Measurements from ENCODE around the gene LRRC8E. TPM values are rescaled to one million over a fixed set of nuclear protein-coding genes. Genes with fewer than 3 reads are reported as not detected.

The LRRC8E gene
- total RNA-seq, 3 donors from 2014 or later, result 1.4 to 15.1 (median 6.6) TPM

DNA sequence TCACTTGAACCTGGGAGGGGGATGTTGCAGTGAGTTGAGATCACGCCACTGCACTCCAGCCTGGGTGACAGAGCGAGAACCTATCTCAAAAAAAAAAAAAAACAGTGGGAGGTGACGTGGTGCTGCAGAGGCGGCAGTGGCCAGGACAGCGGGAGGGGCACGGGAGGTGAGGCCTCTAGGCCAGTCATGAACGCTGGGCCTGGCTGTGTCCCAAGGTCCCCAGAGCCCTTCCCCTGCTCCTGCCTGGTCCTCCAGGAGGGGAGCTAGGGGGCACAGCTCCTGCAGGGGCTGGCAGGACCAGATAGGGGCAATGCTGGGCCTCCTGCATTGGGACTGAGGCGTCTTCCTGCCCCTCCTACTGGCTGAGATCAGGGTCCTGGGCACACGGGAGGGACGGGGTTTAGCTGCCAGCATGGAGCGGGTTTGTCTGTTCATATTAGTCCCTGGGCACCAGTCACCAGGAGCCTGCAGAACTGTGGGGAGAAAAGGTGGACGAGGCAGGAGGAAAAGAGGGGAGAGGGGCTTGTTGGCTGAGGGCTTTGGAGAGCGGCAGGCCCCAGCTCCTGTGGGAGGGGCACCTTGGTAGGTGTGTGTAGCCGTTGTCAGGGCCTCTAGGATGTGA lies 19.9 kb downstream of the LRRC8E start:
- Histone ChIP-seq H3K27me3 (no peaks in the 10 kb centered on the region), H3K4me3 (no peak overlapping the region), H3K9me3 (no peaks in the 10 kb centered on the region), H3K4me1 (peaks cover 11 to 14% of the 10 kb centered on the region in 2 donors), H3K36me3 (peaks cover 27% of the 10 kb centered on the region), H3K27ac (no peak overlapping the region)
- intact Hi-C loops (cut with DNase I; ENCODE audit: low total_unique reads), result no loop called here
- no peak for TF ChIP-seq POLR2A (IDR thresholded peaks at IDR 0.05)
- TF ChIP-seq, protein P1, sequence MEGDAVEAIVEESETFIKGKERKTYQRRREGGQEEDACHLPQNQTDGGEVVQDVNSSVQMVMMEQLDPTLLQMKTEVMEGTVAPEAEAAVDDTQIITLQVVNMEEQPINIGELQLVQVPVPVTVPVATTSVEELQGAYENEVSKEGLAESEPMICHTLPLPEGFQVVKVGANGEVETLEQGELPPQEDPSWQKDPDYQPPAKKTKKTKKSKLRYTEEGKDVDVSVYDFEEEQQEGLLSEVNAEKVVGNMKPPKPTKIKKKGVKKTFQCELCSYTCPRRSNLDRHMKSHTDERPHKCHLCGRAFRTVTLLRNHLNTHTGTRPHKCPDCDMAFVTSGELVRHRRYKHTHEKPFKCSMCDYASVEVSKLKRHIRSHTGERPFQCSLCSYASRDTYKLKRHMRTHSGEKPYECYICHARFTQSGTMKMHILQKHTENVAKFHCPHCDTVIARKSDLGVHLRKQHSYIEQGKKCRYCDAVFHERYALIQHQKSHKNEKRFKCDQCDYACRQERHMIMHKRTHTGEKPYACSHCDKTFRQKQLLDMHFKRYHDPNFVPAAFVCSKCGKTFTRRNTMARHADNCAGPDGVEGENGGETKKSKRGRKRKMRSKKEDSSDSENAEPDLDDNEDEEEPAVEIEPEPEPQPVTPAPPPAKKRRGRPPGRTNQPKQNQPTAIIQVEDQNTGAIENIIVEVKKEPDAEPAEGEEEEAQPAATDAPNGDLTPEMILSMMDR (IDR thresholded peaks at IDR 0.05), result no peak
- TF ChIP-seq POLR2AphosphoS5 (IDR thresholded peaks at IDR 0.05), result no peak
- DNase-seq (ENCODE audit: low spot score in 2 of 2), result no peak

DNA sequence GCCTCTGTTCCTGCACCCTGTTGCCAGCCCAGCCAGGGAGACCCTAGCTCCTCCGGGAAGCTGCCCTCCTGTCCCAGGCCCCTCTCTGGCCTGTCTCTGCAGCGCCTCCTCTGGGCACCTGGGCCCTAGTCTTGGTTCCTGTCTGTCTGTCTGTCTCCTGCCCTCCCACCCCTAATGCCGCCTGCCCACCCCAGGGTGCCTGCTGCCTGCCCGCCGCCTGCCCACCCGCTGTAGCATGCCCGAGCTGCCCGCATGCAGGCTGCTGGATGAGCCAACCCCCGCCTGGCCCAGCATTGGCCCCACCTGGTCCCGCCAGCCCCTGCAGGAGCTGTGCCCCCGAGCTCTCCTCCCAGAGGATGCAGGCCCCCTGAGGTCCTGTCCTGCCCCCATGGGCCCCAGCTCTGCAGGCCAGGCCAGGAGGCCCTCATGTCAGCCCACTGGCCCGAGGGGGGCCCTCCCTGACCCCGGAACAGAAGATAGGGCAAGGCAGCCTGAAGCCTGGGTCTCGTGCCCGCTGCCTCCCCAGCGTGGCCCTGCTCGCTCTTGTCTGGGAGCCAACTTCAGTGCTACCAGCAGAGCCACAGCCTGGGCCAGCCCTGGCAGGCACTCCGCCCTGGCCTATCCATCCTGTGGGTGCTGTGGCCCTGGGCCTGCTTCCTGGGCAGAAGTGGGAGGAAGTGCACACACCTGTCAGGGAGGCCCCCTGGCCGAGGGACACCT lies 20.6 kb downstream of the LRRC8E start:
- intact Hi-C loops (cut with DNase I; ENCODE audit: low total_unique reads), result no loop called here
- TF ChIP-seq POLR2AphosphoS5 (IDR thresholded peaks at IDR 0.05) (no peak), POLR2A (IDR thresholded peaks at IDR 0.05) (no peak)
- TF ChIP-seq, protein P1 (IDR thresholded peaks at IDR 0.05), result no peak
- Histone ChIP-seq H3K4me1 (peaks cover 9 to 14% of the 10 kb centered on the region in 2 donors), H3K27me3 (no peaks in the 10 kb centered on the region), H3K4me3 (no peak overlapping the region), H3K36me3 (peaks cover 27% of the 10 kb centered on the region), H3K27ac (no peak overlapping the region), H3K9me3 (no peaks in the 10 kb centered on the region)
- no peak for DNase-seq (ENCODE audit: low spot score in 2 of 2)

DNA sequence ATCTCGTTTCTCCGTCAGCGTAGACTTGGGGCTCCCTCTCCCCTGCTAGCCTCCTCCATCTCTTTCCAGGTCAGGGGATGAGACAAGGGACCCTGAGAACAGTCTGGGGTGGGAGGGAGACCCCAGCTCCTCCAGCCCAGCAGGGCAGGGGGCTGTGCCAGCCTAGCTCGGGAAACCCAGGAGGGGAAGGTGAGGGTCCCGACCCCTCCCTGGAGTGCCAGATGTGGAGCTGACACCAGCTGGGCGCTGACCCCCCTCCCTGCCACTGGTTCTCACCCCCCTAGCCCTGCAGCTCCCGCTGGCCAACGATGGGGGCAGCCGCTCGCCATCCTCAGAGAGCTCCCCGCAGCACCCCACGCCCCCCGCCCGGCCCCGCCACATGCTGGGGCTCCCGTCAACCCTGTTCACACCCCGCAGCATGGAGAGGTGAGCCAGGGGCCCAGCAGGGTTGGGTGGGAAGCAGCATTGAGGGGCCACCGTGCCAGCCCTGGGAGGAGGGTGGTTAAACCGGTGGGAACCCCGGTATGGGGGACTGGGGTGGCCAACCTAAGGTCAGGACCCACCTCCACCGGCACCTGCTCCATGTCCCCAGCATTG lies 21.3 kb downstream of the LRRC8E start:
- H3K4me3 ChIP-seq, result no peak overlapping the region
- H3K27ac ChIP-seq, result no peak overlapping the region
- no peaks in the 10 kb centered on the region for H3K9me3 ChIP-seq
- H3K36me3 ChIP-seq, result peaks cover 27% of the 10 kb centered on the region
- no peak for DNase-seq (ENCODE audit: low spot score in 2 of 2)
- intact Hi-C loops (cut with DNase I; ENCODE audit: low total_unique reads), result no loop called here
- no peaks in the 10 kb centered on the region for H3K27me3 ChIP-seq
- TF ChIP-seq, protein P1 (IDR thresholded peaks at IDR 0.05), result no peak
- TF ChIP-seq POLR2AphosphoS5 (IDR thresholded peaks at IDR 0.05), result no peak
- no peak for TF ChIP-seq POLR2A (IDR thresholded peaks at IDR 0.05)
- peaks cover 8 to 13% of the 10 kb centered on the region in 2 donors for H3K4me1 ChIP-seq

DNA sequence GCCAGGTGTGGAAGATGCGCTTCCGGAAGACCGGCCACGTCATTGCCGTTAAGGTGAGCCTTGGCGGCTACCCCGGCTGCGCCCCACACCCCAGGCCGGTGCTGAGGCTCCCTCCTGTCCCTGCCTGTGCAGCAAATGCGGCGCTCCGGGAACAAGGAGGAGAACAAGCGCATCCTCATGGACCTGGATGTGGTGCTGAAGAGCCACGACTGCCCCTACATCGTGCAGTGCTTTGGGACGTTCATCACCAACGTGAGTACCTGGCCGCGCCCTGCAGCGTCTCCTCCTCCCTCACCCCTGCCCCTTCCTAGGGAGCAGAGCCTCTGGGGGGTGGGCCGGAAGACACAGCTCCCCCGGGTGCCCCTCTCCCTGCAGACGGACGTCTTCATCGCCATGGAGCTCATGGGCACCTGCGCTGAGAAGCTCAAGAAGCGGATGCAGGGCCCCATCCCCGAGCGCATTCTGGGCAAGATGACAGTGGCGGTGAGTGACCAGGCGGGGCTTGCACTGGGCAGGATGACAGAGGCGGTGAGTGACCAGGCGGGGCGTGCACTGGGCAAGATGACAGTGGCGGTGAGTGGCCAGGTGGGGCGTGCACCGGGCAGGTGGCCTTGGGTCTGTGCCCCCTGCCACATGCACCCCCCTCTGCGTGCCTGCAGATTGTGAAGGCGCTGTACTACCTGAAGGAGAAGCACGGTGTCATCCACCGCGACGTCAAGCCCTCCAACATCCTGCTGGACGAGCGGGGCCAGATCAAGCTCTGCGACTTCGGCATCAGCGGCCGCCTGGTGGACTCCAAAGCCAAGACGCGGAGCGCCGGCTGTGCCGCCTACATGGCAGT lies 22.2 kb downstream of the LRRC8E start:
- no peak for DNase-seq (ENCODE audit: low spot score in 2 of 2)
- no peak for TF ChIP-seq POLR2A (IDR thresholded peaks at IDR 0.05)
- TF ChIP-seq, protein P1 (IDR thresholded peaks at IDR 0.05), result no peak
- no peak for TF ChIP-seq POLR2AphosphoS5 (IDR thresholded peaks at IDR 0.05)

More for the DNA sequence above, 22.2 kb downstream of the LRRC8E start:
- Histone ChIP-seq H3K27me3 (peaks cover 0 to 5% of the 10 kb centered on the region in 2 donors), H3K9me3 (no peaks in the 10 kb centered on the region), H3K36me3 (peaks cover 27% of the 10 kb centered on the region), H3K4me3 (no peak overlapping the region), H3K27ac (no peak overlapping the region), H3K4me1 (peaks cover 0 to 3% of the 10 kb centered on the region in 2 donors)
- intact Hi-C loops (cut with DNase I; ENCODE audit: low total_unique reads), result no loop called here
